GM10266 (cell line): Measurements from ENCODE around the gene MECP2.

ENCODE experiments used
- DNase-seq: peaks from one replicate; pipeline ENCODE4 v3.0.0; 2012; ENCODE audit errors: extremely low spot score
- TF ChIP-seq, protein P1 (sequence below): IDR thresholded peaks from 2 replicates; pipeline ENCODE4 v1.5.1; 2012; ENCODE audit warnings: mild to moderate bottlenecking, low read depth; ENCODE audit not compliant: control insufficient read depth, insufficient read depth; ENCODE audit errors: missing control alignments

The MECP2 gene

DNA sequence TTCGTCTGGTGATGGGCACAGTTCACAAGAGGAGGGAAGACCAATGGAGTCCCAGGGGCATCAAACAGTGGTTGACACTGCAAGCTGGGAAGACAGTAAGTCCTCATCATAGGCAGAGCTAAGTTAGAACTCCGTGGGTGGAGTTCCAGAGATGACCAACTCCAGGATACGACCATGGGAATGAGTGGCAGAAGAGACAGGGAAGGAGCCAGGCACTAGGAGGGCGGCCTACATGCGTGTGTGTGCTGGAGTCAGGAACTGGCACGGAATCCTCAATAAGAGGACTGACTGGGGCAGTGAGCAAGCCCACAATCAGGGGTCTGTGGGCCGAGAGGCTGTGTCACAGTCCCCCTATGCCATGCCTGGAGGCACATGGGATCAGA, 47.4 kb downstream of the MECP2 start:
- DNase-seq, result no peak
- TF ChIP-seq, protein P1, sequence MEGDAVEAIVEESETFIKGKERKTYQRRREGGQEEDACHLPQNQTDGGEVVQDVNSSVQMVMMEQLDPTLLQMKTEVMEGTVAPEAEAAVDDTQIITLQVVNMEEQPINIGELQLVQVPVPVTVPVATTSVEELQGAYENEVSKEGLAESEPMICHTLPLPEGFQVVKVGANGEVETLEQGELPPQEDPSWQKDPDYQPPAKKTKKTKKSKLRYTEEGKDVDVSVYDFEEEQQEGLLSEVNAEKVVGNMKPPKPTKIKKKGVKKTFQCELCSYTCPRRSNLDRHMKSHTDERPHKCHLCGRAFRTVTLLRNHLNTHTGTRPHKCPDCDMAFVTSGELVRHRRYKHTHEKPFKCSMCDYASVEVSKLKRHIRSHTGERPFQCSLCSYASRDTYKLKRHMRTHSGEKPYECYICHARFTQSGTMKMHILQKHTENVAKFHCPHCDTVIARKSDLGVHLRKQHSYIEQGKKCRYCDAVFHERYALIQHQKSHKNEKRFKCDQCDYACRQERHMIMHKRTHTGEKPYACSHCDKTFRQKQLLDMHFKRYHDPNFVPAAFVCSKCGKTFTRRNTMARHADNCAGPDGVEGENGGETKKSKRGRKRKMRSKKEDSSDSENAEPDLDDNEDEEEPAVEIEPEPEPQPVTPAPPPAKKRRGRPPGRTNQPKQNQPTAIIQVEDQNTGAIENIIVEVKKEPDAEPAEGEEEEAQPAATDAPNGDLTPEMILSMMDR, result no peak

DNA sequence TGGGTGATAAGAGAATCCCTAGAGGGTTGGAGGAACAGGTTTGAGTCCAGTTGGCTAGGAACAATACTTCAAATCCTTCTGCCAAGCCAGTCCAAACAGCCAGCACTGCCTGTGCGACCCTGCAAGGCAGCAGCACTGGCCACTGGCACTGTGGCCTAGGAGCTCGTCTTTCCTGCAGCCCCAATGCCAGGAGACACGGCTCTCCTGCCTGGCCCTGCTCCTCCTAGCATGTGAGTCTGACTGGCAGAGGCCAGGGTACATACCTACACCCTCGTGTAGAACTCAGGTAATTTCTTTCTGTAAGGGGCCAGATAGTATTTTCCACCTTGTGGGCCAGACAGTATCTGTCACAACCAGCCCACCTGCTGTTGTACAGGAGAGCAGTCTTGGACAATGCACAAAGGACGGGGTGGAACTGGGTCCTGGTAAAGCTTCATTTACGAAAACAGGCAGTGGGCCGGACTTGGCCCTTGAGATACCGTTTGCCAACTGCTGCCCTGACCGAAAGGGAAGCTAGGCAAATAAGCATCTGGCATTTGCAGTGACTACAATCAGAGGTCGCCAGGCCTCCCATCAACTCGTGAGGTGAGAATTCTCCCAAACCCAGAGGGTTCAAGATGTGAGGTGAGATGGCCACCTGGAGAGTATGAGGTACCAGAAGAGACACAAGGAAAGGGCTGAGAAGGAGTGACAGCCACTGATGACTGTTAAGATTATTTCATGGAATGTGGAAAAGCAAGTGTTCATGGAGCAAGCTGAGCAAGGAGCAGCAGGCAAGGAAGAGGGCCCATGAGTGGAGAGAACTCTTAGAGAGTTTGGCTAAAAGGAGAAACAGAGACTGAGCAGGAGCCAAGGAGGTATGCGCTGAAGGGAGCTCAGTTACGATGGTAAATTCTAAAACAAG, 48.1 kb downstream of the MECP2 start:
- no peak for DNase-seq
- TF ChIP-seq, protein P1, result no peak

DNA sequence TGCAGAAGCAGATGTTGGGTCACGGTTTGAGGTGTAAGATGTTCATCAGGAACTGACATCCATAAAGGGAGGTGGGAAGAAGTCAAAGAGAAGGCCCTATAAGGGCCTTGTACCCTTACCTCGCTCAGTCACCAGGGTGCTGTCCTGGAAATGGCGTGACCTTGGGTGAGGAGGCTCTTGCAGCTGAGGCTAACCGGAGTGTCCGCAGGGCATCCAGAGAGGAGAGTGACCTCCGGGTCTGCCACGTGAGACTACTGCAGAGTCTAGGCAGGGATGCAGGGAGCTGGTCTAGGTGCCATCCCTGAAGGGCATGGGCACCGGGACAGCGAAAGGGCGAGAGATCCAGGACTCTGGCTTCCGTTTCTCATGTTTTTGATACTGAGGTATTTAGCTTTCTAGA, 49.1 kb downstream of the MECP2 start:
- TF ChIP-seq, protein P1, result no peak

DNA sequence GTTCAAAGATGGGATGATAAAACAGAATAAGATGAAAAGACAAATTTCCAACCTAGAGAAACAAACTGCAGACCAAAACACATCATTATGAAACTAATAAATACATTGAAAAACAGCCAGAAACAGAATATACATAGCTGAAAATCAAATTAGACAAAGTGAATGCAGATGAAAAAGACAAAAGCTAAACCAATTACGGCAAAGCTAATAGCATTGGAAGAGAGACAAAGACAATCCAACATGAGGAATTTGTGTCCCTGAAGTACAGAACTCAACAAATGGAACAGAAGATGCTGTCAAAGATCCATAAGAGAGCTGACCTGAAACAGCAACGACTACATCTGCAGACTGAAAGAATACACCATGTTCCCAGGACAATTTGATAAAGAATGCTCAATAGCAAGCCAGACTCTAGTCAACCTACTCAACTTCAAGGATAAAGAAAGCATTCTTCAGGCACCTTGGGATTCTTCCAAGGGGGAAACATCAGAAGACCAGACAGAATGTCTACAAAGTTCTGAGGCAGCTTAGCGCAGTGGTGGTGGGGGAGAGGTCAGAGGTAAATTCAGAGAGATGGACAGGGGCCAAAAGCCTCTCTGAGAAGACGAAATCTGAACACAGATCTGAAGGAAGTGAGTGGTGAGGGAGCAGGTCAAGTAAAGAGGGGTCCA, 50.4 kb downstream of the MECP2 start:
- no peak for DNase-seq
- TF ChIP-seq, protein P1, result no peak

More for the DNA sequence above, 49.1 kb downstream of the MECP2 start:
- DNase-seq, result no peak

DNA sequence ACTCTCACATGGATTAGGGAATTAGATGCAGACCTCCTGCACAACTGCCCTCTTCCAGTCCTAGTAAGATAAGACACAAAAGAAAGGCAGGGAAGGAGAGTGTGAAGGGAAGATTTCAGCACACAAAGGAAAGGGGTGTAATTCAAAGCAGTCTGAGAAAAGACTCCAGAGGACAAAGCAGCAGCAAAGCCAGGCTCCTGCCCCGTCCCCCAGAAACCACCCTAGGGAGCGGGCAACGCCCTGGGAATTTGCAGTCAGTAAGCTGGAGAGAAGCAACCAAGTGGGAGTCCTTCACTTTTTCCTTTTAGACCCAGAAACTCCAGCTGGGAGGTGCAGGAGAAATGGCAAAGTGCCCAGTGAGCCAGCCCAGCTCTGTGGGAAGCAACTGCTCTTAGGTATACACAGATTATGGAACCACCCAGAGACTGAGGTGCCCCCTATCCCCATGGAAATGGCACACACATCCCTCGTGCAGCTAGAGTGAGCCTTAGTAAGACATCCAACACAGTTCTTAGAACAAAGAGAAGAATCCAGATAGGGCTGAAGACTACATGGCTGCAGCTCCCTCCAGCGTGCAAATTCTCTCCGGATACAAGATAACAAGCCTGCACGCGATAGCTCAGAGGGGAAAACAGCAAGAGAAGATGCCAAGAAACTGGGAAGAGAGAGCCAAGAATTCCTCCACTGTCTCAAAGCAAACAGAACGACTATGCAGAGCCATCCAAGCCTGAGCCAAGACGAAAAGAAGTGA, 51.3 kb downstream of the MECP2 start:
- no peak for DNase-seq
- TF ChIP-seq, protein P1, result no peak

DNA sequence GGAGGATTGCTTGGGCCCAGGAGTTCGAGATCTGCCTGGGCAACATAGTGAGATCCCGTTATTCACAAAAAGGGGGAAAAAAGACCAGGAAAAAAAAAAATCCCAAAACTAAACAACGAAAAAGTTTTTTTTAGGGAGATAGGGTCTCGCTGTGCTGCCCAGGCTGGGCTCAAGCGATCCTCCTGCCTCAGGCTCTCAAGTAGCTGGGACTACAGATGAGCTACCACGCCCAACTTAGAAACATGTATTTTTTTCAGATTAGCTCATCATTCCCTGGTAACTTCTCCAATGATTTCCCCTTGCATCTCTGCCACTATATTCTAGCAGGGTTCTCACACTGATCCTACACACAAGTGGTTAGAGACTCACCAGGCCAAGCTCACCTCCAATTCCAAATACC, 53.4 kb downstream of the MECP2 start:
- TF ChIP-seq, protein P1, result no peak
- no peak for DNase-seq
